Stimulated activated CD4-positive, alpha-beta T cell treated with anti-CD3 and anti-CD28 coated beads, Interleukin-12 subunit alpha, Interleukin-12 subunit beta, amount 100 ng/mL, for 4 hours (primary cell): ENCODE results near the gene HOXD8.

Experiments
- DNase-seq: peaks from one replicate; pipeline ENCODE4 v3.0.0-alpha.2; 2020

The HOXD8 gene

GRCh38 chr2:176174824-176175708, 45.6 kb downstream of the HOXD8 start:
- no peak for DNase-seq

GRCh38 chr2:176175709-176176607, 46.5 kb downstream of the HOXD8 start:
- DNase-seq, result no peak

- no peak for DNase-seq
These were observed 48.1 kb downstream of the HOXD8 start for GRCh38 chr2:176177580-176178037.

GRCh38 chr2:176178038-176178756, 48.7 kb downstream of the HOXD8 start:
- no peak for DNase-seq

GRCh38 chr2:176178757-176179295, 49.3 kb downstream of the HOXD8 start:
- no peak for DNase-seq

DNA sequence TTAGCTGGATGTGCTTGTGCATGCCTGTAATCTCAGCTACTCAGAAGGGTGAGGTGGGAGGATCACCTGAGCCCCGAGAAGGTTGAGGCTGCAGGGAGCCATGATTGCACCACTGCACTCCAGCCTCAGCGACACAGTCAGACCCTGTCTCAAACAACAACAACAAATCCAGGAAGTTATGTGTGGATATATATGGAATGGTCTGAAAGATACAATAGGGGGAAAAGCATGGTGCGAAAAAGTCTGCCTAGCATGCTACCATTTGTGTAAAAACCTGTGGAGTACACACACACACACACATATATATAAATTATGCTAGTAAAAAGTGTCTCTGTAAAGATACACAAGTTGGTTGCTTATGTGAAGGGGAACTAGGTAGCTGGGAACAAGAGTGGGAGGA, 52.0 kb downstream of the HOXD8 start:
- no peak for DNase-seq
